Adipocyte (in vitro differentiated cells): Measurements from ENCODE around the gene CLPTM1L.

Source experiments
- DNase-seq: peaks from one replicate; pipeline ENCODE4 v3.0.0-alpha.2; 2015; ENCODE audit warnings: low read depth
- H3K27me3 ChIP-seq: replicated peaks from 2 replicates; pipeline ENCODE4 v1.7.0; 2013; ENCODE audit warnings: mild to moderate bottlenecking, low read length, moderate library complexity; ENCODE audit not compliant: control insufficient read depth, insufficient read depth
- H3K36me3 ChIP-seq: 2 replicates; pipeline ENCODE4 v1.7.0; 2013; ENCODE audit warnings: low read length, mild to moderate bottlenecking, moderate library complexity; ENCODE audit not compliant: control insufficient read depth, insufficient read depth, severe bottlenecking
- H3K4me1 ChIP-seq: 2 replicates; pipeline ENCODE4 v1.7.0; 2013; ENCODE audit warnings: mild to moderate bottlenecking, low read length, moderate library complexity; ENCODE audit not compliant: control insufficient read depth, insufficient read depth
- H3K4me3 ChIP-seq: 2 replicates; pipeline ENCODE4 v1.7.0; 2013; ENCODE audit warnings: mild to moderate bottlenecking, low read length, moderate library complexity
- H3K9ac ChIP-seq: 2 replicates; pipeline ENCODE4 v1.7.0; 2013; ENCODE audit warnings: mild to moderate bottlenecking, low read length, moderate library complexity
- H3K9me3 ChIP-seq: 2 replicates; pipeline ENCODE4 v1.7.0; 2013; ENCODE audit warnings: mild to moderate bottlenecking, low read length, moderate library complexity; ENCODE audit not compliant: control insufficient read depth

The CLPTM1L gene

DNA sequence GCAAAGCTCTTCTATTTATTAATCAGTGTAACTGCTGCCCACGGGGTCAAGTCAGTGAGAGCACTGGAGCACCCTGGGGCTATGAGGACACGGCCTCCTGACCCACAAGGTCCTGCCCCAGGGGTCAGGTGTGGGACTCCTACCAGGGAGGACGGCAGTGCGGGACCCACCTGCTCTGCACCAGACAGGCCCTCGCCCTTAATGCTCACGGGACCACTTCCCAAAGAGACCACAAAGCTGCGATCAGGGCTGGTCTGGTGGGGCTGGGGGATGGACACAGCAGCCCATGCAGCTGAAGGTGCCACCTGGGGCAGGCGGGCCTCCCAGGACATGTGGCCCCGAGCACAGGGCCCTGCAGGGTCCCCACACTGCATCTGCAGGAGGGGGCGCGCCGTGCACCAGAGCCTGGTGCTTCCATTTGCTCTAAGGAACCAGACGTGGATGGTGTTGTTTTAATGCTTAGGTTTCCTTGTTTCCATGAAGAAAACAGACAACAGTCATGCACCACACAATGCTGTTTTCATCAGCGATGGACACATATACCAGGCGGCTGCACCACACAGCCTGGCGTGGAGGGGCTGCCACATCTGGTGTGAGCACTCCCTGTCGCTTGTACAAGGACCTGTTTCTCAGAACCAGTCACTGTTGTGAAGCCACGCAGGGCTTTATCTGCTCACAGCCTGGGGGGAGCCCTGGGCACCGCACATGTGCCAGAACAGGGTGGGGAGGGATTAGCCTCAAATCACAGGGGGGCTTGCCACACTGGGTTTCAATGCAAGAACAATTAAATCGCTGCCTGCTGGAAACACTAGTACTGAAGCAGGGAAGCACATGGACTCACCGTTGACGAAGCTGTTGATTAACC, 22.6 kb downstream of the CLPTM1L start:
- Histone ChIP-seq H3K27me3 (no peaks in the 10 kb centered on the region), H3K4me3 (no peak overlapping the region), H3K4me1 (peaks cover 12% of the 10 kb centered on the region), H3K36me3 (peaks cover 78% of the 10 kb centered on the region), H3K9ac (no peak overlapping the region), H3K9me3 (no peaks in the 10 kb centered on the region)
- DNase-seq, result no peak

DNA sequence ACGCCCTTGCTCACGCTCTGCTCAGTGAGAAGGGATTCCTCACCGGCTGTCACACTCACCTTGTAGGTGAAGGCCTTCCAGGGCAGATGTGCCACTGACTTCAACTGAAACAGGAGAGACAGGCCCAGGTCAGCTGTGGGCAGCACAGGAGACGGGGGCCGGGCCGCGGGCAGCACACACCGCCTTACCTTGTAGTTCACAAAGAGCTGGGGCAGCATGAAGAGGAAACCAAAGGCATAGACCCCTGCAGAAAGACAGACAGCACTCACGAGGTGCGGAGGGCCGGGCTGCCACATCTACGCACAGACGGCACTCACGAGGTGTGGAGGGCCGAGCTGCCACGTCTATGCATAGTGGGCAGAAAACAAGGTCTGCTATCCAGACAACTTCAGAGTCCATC, 23.3 kb downstream of the CLPTM1L start:
- Histone ChIP-seq H3K27me3 (no peaks in the 10 kb centered on the region), H3K9ac (no peak overlapping the region)

DNA sequence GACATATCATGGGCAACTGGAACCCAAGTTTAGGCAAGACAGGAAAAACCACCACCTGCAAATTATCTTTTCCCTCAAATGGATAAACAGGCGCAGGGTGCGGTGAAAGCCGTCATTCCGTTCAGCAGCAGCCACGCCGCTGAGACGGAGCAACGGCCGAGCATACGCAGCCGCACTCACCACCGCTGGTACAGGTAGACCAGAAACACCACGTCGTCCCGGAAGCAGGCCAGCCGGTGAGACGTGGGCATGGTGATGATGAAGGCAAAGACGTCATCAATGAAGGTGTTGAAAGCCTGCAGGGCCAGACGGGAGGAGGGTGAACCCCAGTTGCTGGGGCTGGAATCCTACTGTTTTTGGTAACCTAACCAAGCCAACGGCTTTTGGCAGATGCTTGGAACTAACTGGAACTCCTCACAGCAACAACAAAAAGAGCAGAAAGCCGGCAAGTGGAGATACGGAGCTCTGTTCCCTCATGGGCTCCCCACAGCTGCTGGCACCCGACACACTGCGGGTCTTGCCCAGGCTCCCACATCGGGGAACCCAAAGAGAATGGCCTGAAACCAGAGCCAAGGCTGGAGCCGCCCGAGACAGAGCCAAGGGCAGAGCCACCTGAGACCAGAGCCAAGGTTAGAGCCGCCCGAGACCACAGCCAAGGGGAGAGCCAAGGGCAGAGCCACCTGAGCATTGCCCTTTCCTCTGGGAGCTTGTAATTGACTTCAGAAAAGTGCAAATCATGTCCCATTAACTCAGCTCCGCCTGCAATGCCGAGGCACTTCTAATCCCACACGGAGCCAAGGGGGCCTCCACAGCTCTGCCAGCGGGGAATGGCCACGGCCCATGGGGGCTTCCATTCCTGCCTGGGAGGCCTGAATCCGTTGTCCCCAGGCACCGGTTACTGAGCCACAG, 24.2 kb downstream of the CLPTM1L start:
- no peaks in the 10 kb centered on the region for H3K27me3 ChIP-seq
- H3K9me3 ChIP-seq, result no peaks in the 10 kb centered on the region
- no peak for DNase-seq
- peaks cover 5% of the 10 kb centered on the region for H3K4me1 ChIP-seq
- H3K9ac ChIP-seq, result no peak overlapping the region
- peaks cover 78% of the 10 kb centered on the region for H3K36me3 ChIP-seq
- H3K4me3 ChIP-seq, result no peak overlapping the region

More for the DNA sequence above, 23.3 kb downstream of the CLPTM1L start:
- no peak for DNase-seq
- no peak overlapping the region for H3K4me3 ChIP-seq
- peaks cover 78% of the 10 kb centered on the region for H3K36me3 ChIP-seq
- no peaks in the 10 kb centered on the region for H3K9me3 ChIP-seq
- H3K4me1 ChIP-seq, result peaks cover 10% of the 10 kb centered on the region

DNA sequence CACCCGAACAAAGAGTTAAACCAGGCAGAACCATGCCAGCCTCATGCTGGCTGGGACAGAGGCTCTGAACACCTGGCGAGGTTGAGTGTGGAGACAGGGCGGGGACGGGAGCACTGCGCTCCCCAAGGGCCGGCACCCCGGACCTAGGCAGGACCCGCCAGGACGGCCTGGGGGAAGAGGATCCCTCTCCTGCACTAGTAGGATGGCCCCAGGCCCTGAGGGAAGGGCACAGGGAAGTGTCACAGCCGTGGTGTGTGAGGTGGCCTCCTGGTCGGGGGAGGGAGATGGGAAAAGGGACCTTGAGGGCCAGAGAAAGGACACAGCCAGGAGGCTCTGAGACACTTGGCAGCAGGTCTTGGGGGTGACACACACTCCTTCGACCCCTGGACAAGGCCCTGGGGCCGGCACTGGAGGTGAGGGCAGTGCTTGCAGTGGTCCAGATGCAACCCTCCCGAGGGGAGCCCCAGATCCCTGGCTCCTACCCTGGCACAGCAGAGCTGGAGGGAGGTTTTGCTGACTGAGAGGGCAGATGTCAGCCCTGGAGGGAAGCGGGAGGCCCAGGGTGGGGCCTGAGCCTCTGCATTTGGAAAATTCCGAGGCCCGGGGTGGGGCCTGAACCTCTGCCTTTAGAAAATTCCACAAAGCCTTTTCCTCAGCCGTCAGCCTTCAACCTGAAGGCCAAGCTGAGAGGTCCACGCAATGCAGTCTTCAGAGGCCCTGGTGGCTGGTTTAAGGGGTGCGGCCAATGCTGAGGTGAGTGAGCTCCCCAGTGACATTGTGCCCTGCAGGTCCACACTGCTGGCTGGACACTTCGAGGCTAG, 25.3 kb downstream of the CLPTM1L start:
- peaks cover 67% of the 10 kb centered on the region for H3K36me3 ChIP-seq
- H3K27me3 ChIP-seq, result no peaks in the 10 kb centered on the region
- no peak for DNase-seq
- H3K4me1 ChIP-seq, result peaks cover 3% of the 10 kb centered on the region
- no peak overlapping the region for H3K4me3 ChIP-seq
- no peak overlapping the region for H3K9ac ChIP-seq
- H3K9me3 ChIP-seq, result no peaks in the 10 kb centered on the region

DNA sequence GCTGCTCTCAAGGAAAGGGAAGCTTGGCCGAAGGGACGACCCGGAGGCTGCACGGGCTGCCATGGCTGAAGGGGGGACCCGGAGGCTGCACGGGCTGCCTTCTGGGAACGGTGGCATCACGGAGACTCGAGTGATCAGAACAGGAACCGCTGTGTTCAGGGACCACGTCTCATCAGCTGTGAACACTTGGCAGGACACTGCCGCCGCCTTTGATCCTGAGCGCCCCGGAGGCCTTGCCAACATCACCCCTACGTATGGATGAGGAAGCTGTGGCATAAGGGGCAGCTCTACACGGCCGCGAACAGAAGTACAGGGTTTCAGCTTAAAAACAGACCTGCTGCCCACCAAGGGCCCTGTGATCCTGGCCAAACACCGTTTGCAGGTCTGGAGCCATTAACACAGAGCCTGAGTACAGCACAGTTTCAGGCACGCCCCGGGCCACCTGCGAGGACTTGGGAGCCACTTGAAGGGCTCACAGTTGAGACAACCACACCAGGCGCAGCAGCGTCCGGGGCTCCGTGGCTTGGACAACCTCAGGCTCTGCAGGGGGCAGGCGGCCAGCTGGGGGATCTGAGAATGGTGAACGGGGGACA, 26.1 kb downstream of the CLPTM1L start:
- Histone ChIP-seq H3K4me1 (peaks cover 3% of the 10 kb centered on the region), H3K4me3 (no peak overlapping the region), H3K27me3 (no peaks in the 10 kb centered on the region), H3K9me3 (no peaks in the 10 kb centered on the region), H3K36me3 (peaks cover 59% of the 10 kb centered on the region), H3K9ac (no peak overlapping the region)
- no peak for DNase-seq

DNA sequence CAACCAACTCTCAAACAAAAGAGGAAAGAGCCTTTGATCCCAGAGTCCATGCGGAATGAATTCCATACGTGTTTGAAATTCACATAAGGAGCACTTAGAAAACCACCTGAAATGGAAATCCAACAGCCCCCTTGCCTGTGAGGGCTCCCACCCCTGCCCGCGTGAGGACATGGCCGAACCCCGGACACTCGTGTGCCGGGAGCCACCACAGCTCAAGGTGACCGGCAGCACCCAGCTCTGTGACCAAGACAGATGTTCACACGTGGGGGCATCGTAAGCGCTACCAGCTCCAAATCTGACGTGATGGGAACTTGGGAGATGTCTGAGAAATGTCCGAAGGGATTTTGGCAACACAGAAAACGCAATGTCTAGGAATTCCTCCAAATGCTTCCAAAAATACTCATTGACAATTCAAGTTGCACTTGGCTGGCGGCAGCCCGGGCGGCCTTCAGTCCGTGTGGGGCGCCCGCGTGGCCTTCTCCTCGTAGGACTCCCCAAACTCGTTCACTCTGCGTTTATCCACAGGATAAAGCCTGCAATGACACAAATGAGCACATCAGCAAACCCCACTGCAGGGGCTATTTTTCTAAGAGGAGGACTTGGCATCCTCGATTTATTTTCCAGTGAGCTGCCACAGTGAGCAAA, 26.9 kb downstream of the CLPTM1L start:
- Histone ChIP-seq H3K36me3 (peaks cover 54% of the 10 kb centered on the region), H3K4me1 (peaks cover 3% of the 10 kb centered on the region), H3K27me3 (no peaks in the 10 kb centered on the region), H3K4me3 (no peak overlapping the region), H3K9me3 (no peaks in the 10 kb centered on the region), H3K9ac (no peak overlapping the region)
- no peak for DNase-seq

DNA sequence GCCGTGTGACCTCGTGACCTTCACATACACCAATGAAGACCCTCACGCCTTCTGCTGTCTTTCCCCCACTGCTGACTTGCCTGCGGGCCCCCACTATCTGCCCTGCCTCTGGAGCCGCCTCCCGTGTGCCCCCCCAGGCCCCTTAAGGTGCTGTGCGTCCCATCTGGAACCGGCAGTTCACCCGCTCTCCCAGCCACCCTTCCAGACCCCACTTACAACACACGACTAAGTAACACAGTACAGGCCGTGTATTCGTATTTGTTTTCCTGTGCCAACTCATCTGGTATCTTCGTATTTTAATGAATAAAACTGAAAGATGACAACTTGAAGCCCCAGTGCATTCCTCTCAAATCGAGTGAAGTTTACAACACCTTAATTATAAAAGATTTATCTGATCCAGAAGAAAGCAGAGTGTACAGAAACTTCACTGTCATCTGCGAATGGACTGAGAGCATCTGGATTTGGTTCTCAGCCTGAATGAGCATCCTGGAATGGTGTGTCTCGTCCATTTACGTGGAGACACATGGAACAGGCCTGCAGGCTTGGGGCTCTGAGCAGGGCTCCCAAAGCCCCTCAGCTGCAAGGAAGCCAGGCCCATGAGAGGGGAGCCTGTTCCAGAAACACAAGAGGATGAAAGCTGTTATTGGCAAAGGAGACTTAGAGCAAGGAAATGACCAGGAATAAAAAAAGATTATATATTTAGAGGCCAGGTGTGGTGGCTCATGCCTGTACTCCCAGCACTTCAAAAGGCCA, 28.1 kb downstream of the CLPTM1L start:
- Histone ChIP-seq H3K9ac (no peak overlapping the region), H3K27me3 (peaks cover 6% of the 10 kb centered on the region), H3K4me1 (peaks cover 3% of the 10 kb centered on the region), H3K4me3 (no peak overlapping the region), H3K36me3 (peaks cover 45% of the 10 kb centered on the region), H3K9me3 (no peaks in the 10 kb centered on the region)
- DNase-seq, result no peak

DNA sequence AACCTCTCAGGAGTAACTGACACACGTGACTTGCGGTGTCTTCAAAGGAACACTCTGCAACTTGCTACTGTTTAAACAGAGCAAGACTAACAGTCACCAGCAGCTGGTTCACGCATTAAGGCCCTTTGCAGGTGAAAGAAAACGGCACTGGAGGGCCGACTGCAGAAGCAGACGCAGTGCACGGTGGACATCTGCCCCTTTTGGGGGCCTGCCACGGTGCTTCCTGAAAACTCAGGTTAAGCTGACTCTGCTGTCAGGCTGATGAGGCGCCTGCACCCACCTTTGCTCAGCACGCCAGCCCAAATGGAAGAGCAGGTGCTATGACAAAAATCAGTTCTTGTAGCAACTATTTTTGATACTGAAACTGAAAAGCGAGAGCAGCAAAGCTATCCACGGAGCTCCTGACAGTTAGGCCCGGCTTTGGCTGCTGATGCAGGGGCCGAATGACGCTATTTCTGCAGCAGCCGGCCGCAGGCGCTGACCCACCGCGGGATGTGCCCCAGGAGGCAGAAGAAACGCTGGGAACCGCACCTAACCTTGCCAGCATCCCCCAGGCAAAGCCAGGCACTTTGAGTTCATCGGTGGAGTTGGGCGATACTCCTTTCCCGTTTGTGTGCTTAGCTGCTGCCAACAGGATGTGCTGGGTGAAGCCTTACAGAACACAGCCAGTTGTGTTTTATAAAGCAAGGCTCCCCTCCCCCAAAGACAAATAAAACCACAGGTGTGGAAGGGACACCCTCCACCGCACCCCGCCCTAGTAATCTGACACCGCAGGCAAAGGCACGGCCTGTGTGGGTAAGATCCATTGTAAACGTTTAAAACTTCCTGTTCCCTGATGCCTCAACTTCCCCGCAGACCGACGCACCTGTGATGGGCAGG, 29.0 kb downstream of the CLPTM1L start:
- H3K36me3 ChIP-seq, result peaks cover 37% of the 10 kb centered on the region
- peaks cover 5% of the 10 kb centered on the region for H3K9me3 ChIP-seq
- H3K4me1 ChIP-seq, result peaks cover 3% of the 10 kb centered on the region
- H3K4me3 ChIP-seq, result no peak overlapping the region
- no peak for DNase-seq
- H3K9ac ChIP-seq, result no peak overlapping the region
- H3K27me3 ChIP-seq, result peaks cover 6% of the 10 kb centered on the region

DNA sequence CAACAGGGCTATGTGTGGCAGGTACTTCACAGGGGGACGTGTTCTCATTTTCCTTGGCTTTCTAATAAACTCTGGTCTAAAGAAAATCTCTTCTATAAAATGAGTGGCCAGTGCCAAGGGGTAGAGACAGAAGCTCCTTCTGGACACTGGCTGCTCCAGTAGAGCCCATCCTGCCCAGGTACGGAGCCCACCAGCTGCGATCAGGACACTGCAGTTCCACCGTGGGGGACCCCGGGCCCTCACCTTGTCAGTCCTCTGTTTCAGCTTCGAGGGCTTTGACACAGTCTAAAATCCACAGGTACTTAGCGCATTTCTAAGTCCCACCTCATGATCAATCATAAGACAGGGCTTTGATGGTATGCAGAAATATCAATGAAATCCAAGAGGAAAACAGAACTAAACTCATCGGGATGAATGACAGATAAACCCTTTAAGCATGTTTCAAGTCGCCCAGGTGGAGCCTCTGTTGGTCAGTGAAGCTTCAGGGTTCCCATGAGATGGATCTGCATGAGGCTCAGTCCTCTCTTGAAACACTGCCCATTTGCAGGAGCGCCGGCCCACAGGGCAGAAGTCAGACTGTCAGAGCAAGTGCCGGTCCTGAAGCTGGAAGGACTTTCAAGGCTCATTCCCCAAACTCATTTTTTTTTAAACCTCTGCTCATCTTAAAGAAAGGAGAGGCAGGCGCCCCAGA, 29.7 kb downstream of the CLPTM1L start:
- H3K9me3 ChIP-seq, result peaks cover 9% of the 10 kb centered on the region
- DNase-seq, result no peak
- H3K4me1 ChIP-seq, result peaks cover 3% of the 10 kb centered on the region
- H3K27me3 ChIP-seq, result peaks cover 9% of the 10 kb centered on the region
- no peak overlapping the region for H3K4me3 ChIP-seq
- peaks cover 29% of the 10 kb centered on the region for H3K36me3 ChIP-seq
- no peak overlapping the region for H3K9ac ChIP-seq
